Mucosa of gallbladder (tissue), 1 donor: Measurements from ENCODE around the gene LINC00237. TPM values are rescaled to one million over a fixed set of nuclear protein-coding genes. Genes with fewer than 3 reads are reported as not detected.

ENCODE experiments used
- DNase-seq: peaks from one replicate; pipeline ENCODE4 v3.0.0-alpha.2; 2020; ENCODE audit warnings: low spot score
- total RNA-seq: library from RNA; stranded (reverse); gene quantifications from one replicate; pipeline ENCODE4 v1.2.1, GENCODE V29; 2021
- donor health status: DM: no; HTN: no; CAD: no.

The LINC00237 gene
- total RNA-seq, 1 donor from 2014 or later = not detected

- DNase-seq = no peak
Measured at GRCh38 chr20:21048841-21049273, 57.3 kb downstream of the LINC00237 start.

GRCh38 chr20:21047981-21048380, 58.2 kb downstream of the LINC00237 start:
- DNase-seq = no peak

- DNase-seq = no peak
Measured at GRCh38 chr20:21046413-21047070, 59.6 kb downstream of the LINC00237 start.

Other genes with a start within 250 kb of the LINC00237 start
- gene KIZ, start 19.7 kb upstream of the LINC00237 start, total RNA-seq = 23.5 TPM
- gene XRN2, start 197.0 kb upstream of the LINC00237 start, total RNA-seq = 48.2 TPM